Panc1 (cell line): ENCODE results near the gene DPY19L1.

Source experiments
- CTCF ChIP-seq: fragments of 450-650 bp; IDR thresholded peaks from 2 replicates; pipeline ENCODE4 v1.5.1; 2017; ENCODE audit warnings: mild to moderate bottlenecking
- POLR2AphosphoS5 ChIP-seq: IDR thresholded peaks from 2 replicates; pipeline ENCODE4 v1.6.1; 2012; ENCODE audit warnings: mild to moderate bottlenecking, low read depth, low read length, moderate library complexity
- SIN3A ChIP-seq: IDR thresholded peaks from 2 replicates; pipeline ENCODE4 v1.6.1; 2012; ENCODE audit warnings: low read depth, mild to moderate bottlenecking, low read length, moderate library complexity, borderline replicate concordance; ENCODE audit not compliant: insufficient read depth
- TF ChIP-seq, protein P1 (sequence below), 2 experiments: IDR thresholded peaks; 2 replicates each; pipeline ENCODE4 v1.6.1; 2011 to 2012; ENCODE audit warnings: low read depth in 2 of 2, control low read depth in 1 of 2, low read length in 1 of 2, mild to moderate bottlenecking in 1 of 2, moderate library complexity in 1 of 2; ENCODE audit not compliant: insufficient read depth in 1 of 2

DNA sequence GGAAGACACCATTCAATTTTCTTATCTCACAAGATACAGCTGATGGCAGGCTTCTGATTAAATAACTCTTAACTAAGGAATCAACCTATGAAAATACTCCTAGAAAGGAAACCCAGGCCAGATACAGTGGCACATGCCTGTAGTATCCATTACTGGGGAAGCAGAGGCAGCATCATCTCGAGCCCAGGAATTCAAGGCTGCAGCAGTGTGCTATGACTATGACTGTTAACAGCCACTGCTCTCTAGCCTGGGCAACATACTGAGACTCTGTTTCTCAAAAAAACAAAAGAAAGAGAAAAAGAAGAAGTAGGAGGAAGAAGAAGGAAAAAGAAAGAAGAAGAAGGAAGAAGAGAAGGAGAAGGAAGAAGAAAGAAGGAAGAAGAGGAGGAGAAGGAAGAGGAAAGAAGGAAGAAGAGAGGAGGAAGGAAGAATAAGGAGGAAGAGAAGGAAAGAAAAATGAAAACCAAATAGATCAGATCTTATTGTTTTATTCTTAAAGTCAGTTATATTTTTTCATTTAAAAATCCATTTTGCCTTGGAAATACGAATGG, 18.0 kb downstream of the DPY19L1 start:
- TF ChIP-seq CTCF = no peak
- no peak for TF ChIP-seq POLR2AphosphoS5
- TF ChIP-seq, protein P1, sequence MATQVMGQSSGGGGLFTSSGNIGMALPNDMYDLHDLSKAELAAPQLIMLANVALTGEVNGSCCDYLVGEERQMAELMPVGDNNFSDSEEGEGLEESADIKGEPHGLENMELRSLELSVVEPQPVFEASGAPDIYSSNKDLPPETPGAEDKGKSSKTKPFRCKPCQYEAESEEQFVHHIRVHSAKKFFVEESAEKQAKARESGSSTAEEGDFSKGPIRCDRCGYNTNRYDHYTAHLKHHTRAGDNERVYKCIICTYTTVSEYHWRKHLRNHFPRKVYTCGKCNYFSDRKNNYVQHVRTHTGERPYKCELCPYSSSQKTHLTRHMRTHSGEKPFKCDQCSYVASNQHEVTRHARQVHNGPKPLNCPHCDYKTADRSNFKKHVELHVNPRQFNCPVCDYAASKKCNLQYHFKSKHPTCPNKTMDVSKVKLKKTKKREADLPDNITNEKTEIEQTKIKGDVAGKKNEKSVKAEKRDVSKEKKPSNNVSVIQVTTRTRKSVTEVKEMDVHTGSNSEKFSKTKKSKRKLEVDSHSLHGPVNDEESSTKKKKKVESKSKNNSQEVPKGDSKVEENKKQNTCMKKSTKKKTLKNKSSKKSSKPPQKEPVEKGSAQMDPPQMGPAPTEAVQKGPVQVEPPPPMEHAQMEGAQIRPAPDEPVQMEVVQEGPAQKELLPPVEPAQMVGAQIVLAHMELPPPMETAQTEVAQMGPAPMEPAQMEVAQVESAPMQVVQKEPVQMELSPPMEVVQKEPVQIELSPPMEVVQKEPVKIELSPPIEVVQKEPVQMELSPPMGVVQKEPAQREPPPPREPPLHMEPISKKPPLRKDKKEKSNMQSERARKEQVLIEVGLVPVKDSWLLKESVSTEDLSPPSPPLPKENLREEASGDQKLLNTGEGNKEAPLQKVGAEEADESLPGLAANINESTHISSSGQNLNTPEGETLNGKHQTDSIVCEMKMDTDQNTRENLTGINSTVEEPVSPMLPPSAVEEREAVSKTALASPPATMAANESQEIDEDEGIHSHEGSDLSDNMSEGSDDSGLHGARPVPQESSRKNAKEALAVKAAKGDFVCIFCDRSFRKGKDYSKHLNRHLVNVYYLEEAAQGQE (IDR thresholded peaks at IDR 0.05; ENCODE audit: insufficient read depth in 1 of 2, low read depth in 2 of 2, low read length in 1 of 2) = no peak
- TF ChIP-seq SIN3A = no peak
